BJ (cell line): ENCODE measurements around the gene FBP2. TPM values are rescaled to one million over a fixed set of nuclear protein-coding genes. Genes with fewer than 3 reads are reported as not detected.
"Not testable (repeated sequence)": the region's sequence is repeated elsewhere in the genome, so short reads cannot be mapped to it uniquely, and the experiment has no call there.

Experiments used
- CTCF ChIA-PET: fragments of 350-600 bp; formaldehyde crosslinking; extraction: SDS; loops from one replicate; lab custom pipeline; 2021; ENCODE audit warnings: antibody characterized with exemption, inconsistent platforms; lab: Yijun Ruan, JAX
- POLR2A ChIA-PET: fragments of 300-600 bp; sonication (Branson Sonifier 250); formaldehyde crosslinking; extraction: SDS; loops from one replicate; lab custom pipeline; 2021; ENCODE audit warnings: antibody characterized with exemption; lab: Charles Lee
- DNase-seq: peaks from one replicate; pipeline ENCODE4 v3.0.0-alpha.2; 2011; ENCODE audit warnings: low read depth
- H3K27me3 ChIP-seq: 2 replicates; pipeline ENCODE4 v1.6.0; 2011; ENCODE audit warnings: low read length; ENCODE audit not compliant: control insufficient read depth, insufficient read depth
- H3K36me3 ChIP-seq: 2 replicates; pipeline ENCODE4 v1.5.1; 2011; ENCODE audit warnings: low read length; ENCODE audit not compliant: control insufficient read depth, insufficient read depth
- H3K4me3 ChIP-seq: 2 replicates; pipeline ENCODE4 v1.5.1; 2011; ENCODE audit warnings: low read depth, mild to moderate bottlenecking, control low read depth, low read length
- CTCF ChIP-seq: IDR thresholded peaks from 2 replicates; pipeline ENCODE4 v1.5.1; 2011; ENCODE audit warnings: low read depth, mild to moderate bottlenecking, control low read depth, inconsistent platforms, low read length, moderate library complexity; ENCODE audit not compliant: insufficient read depth
- polyA plus RNA-seq: library from polyadenylated mRNA; depleted of rRNA; stranded (reverse); fragments of >200 nt; gene quantifications from 2 replicates; pipeline ENCODE4 v1.2.3, GENCODE V29; 2011

FBP2 gene
- polyA plus RNA-seq, 1 experiment, result not detected

DNA sequence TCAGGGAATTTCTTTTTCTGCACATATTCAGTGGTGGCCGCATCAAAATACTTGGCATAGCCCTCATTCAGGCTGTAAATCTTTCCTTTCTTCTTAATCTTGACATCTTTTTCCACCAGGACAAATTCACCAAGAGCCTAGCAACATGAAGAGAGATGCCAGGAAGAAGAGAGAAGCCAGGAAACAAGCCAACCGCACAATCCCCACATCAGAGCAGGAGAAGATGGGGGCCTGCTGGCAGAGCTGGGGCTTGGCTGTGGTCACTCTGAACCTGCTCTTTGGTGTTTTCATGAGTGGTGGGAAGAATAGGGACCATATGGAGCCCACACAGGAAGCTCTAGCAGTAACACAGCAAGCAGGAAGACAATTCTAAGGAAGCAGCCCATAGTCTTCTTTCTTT lies 26.4 kb downstream of the FBP2 start:
- Histone ChIP-seq H3K36me3 (no peaks in the 10 kb centered on the region), H3K27me3 (no peaks in the 10 kb centered on the region), H3K4me3 (no peak overlapping the region)
- no peak for TF ChIP-seq CTCF
- ChIA-PET POLR2A (no interaction called here), CTCF (no interaction called here)
- no peak for DNase-seq

GRCh38 chr9:94566550-94566949 lies 27.1 kb downstream of the FBP2 start:
- Histone ChIP-seq H3K4me3 (no peak overlapping the region), H3K27me3 (no peaks in the 10 kb centered on the region), H3K36me3 (no peaks in the 10 kb centered on the region)
- no peak for TF ChIP-seq CTCF
- ChIA-PET CTCF (no interaction called here), POLR2A (no interaction called here)
- no peak for DNase-seq

DNA sequence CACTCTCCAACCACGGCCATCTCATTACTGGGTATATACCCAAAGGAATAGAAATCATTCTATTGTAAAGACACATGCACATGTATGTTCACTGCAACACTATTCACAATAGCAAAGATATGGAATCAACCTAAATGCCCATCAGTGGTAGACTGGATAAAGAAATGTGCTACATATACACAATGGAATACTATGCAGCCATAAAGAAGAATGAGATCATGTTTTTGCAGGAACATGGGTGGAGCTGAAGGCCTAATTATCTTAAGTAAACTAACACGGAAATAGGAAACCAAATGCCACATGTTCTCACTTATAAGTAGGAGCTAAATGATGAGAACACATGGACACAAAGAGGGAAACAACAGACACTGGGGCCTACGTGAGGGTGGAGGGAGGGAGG lies 29.3 kb downstream of the FBP2 start:
- DNase-seq, H3K36me3 ChIP-seq, H3K27me3 ChIP-seq, CTCF ChIA-PET, POLR2A ChIA-PET, H3K4me3 ChIP-seq: not testable (repeated sequence)

DNA sequence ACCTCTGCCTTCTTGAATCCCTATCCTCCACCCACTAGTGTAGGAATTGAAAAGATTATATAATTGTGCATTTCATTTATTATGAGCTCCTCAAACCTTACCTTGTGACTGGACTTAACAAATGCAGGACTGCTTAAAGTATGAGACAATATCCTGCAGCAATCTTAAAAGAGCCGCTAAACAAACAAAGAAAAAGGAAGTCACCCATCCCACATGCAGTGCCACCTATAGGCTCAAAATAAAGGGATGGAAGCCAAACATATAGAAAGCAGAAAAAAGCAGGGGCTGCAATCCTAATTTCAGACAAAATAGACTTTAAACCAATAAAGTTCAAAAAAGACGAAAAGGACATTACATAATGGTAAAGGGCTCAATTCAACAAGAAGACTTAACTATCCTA lies 30.1 kb downstream of the FBP2 start:
- CTCF ChIA-PET, result no interaction called here
- no peak for TF ChIP-seq CTCF
- H3K27me3 ChIP-seq, result no peaks in the 10 kb centered on the region
- H3K4me3 ChIP-seq, result no peak overlapping the region
- no peaks in the 10 kb centered on the region for H3K36me3 ChIP-seq
- POLR2A ChIA-PET, result no interaction called here
- no peak for DNase-seq

DNA sequence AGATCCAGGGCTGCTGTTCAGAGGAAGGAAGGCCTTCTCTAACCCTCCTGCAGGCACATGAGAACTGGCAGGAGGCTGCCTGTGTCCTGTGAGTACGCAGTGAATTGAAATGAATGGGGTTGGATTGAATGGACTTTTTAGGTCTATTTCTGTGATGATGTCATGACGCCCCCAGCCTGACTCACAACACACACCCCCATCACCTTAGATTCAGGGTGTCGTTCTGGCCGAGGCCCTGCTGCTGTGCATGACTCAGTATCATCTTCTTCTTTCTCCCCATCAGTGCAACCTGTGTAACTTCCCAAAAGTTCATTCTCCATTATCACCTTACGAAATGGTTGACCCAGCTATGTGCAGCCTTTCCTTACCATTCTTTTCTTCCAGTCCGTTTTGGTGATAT lies 33.4 kb downstream of the FBP2 start:
- POLR2A ChIA-PET, result no interaction called here
- no peak for TF ChIP-seq CTCF

GRCh38 chr9:94557376-94557775 lies 36.2 kb downstream of the FBP2 start:
- Histone ChIP-seq H3K27me3 (no peaks in the 10 kb centered on the region), H3K36me3 (no peaks in the 10 kb centered on the region), H3K4me3 (no peak overlapping the region)
- no peak for DNase-seq
- ChIA-PET CTCF (interaction anchor here (0.7 kb wide), 1 partner anchor 141 kb away, joined by 3 read pairs; no protein-coding TSS in a partner anchor), POLR2A (no interaction called here)
- TF ChIP-seq CTCF, result no peak

More for the DNA sequence above, 33.4 kb downstream of the FBP2 start:
- Histone ChIP-seq H3K36me3 (no peaks in the 10 kb centered on the region), H3K4me3 (no peak overlapping the region), H3K27me3 (no peaks in the 10 kb centered on the region)
- CTCF ChIA-PET, result no interaction called here
- no peak for DNase-seq
